ENCODE results near the gene NCBP2. TPM values are rescaled to one million over a fixed set of nuclear protein-coding genes. Genes with fewer than 3 reads are reported as not detected.

NCBP2 gene
- polyA plus RNA-seq, 1 of the 3 experiments (the other 2 are of a cell fraction): 128 TPM

- no peak overlapping the region for H3K9ac ChIP-seq
- no peaks in the 10 kb centered on the region for H3K79me2 ChIP-seq (ENCODE audit: insufficient read depth)
- WGBS (ENCODE audit: low lambda C conversion rate): 64% methylated on average over 6 of the region's 7 CpGs
- H3K9me2 ChIP-seq: no peaks in the 10 kb centered on the region
- TF ChIP-seq FOSL2 (IDR thresholded peaks at IDR 0.05; ENCODE audit: borderline replicate concordance, low read depth): no peak
- TF ChIP-seq TCF12 (IDR thresholded peaks at IDR 0.05): no peak
- no peak for TF ChIP-seq SMC3 (IDR thresholded peaks at IDR 0.05; ENCODE audit: low read depth, low read length)
- no peak for TF ChIP-seq PBX3 (IDR thresholded peaks at IDR 0.05)
- TF ChIP-seq, protein P1, sequence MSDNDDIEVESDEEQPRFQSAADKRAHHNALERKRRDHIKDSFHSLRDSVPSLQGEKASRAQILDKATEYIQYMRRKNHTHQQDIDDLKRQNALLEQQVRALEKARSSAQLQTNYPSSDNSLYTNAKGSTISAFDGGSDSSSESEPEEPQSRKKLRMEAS (IDR thresholded peaks at IDR 0.05; ENCODE audit: low read depth): no peak
- TF ChIP-seq NRF1 (IDR thresholded peaks at IDR 0.05; ENCODE audit: low read depth, low read length): no peak
- no peak for TF ChIP-seq USF2 (IDR thresholded peaks at IDR 0.05; ENCODE audit: borderline replicate concordance, low read depth, low read length)
- DNase-seq: no peak
- no peaks in the 10 kb centered on the region for H3K9me3 ChIP-seq
- no peaks in the 10 kb centered on the region for H4K20me1 ChIP-seq (ENCODE audit: insufficient read depth)
- H3K36me3 ChIP-seq (replicated peaks in 1 of 2; ENCODE audit: control insufficient read depth in 1 of 2, insufficient read depth in 2 of 2, low read length in 1 of 2): no peaks in the 10 kb centered on the region
- H3F3A ChIP-seq (replicated peaks; ENCODE audit: insufficient read depth): no peaks in the 10 kb centered on the region
- ChIA-PET CTCF (interaction anchor here (0.9 to 3.7 kb wide), 13 partner anchors 8 to 218 kb away, joined by 3 to 23 read pairs (median 6); partner anchors contain the start of gene NCBP2), POLR2A (no interaction called here)
- H3K27ac ChIP-seq (ENCODE audit: low read depth in 2 of 2, low read length in 1 of 2): no peak overlapping the region
- H2AFZ ChIP-seq (ENCODE audit: low read depth): no peak overlapping the region
- no peak overlapping the region for H3K4me2 ChIP-seq
- H3K27me3 ChIP-seq (ENCODE audit: insufficient read depth): no peaks in the 10 kb centered on the region
- peaks cover 0 to 6% of the 10 kb centered on the region in 2 experiments; a peak in 1 of 4 replicates for H3K4me1 ChIP-seq (ENCODE audit: control insufficient read depth in 1 of 2, insufficient read depth in 2 of 2, low read depth in 1 of 2, low read length in 1 of 2)
- no peak overlapping the region for H3K4me3 ChIP-seq (ENCODE audit: low read depth in 2 of 2, low read length in 1 of 2)
Measured at GRCh38 chr3:196971094-196971698, 28.9 kb upstream of the NCBP2 start.

GRCh38 chr3:196970547-196971093 lies 28.3 kb upstream of the NCBP2 start:
- H4K20me1 ChIP-seq (ENCODE audit: insufficient read depth): no peaks in the 10 kb centered on the region
- no peaks in the 10 kb centered on the region for H3K27me3 ChIP-seq (ENCODE audit: insufficient read depth)
- 87% methylated on average over 15 of the region's 15 CpGs for WGBS (ENCODE audit: low lambda C conversion rate)
- no peak overlapping the region for H3K9ac ChIP-seq
- H3K27ac ChIP-seq (ENCODE audit: low read depth in 2 of 2, low read length in 1 of 2): no peak overlapping the region
- H3K79me2 ChIP-seq (ENCODE audit: insufficient read depth): no peaks in the 10 kb centered on the region
- no peaks in the 10 kb centered on the region for H3F3A ChIP-seq (replicated peaks; ENCODE audit: insufficient read depth)
- H3K9me3 ChIP-seq: no peaks in the 10 kb centered on the region
- no peak overlapping the region for H3K4me2 ChIP-seq
- ChIA-PET POLR2A (no interaction called here), CTCF (interaction anchor here (0.9 to 3.7 kb wide), 21 partner anchors 8 to 702 kb away, joined by 3 to 26 read pairs (median 5); partner anchors contain the start of gene NCBP2)
- DNase-seq: no peak
- peaks cover 0 to 6% of the 10 kb centered on the region in 2 experiments; a peak in 1 of 4 replicates for H3K4me1 ChIP-seq (ENCODE audit: control insufficient read depth in 1 of 2, insufficient read depth in 2 of 2, low read depth in 1 of 2, low read length in 1 of 2)
- H3K9me2 ChIP-seq: no peaks in the 10 kb centered on the region
- H3K4me3 ChIP-seq (ENCODE audit: low read depth in 2 of 2, low read length in 1 of 2): no peak overlapping the region
- H2AFZ ChIP-seq (ENCODE audit: low read depth): no peak overlapping the region; the same call in 1 of the 2 replicates
- no peak for TF ChIP-seq EP300 (IDR thresholded peaks at IDR 0.05; ENCODE audit: borderline replicate concordance in 1 of 2, low read depth in 1 of 2, low read length in 1 of 2)
- TF ChIP-seq, protein P1 (IDR thresholded peaks at IDR 0.05; ENCODE audit: low read depth): no peak
- no peaks in the 10 kb centered on the region for H3K36me3 ChIP-seq (replicated peaks in 1 of 2; ENCODE audit: control insufficient read depth in 1 of 2, insufficient read depth in 2 of 2, low read length in 1 of 2)

Data from SK-N-SH (cell line).